Body of pancreas (tissue), 4 donors: ENCODE measurements around the gene NR1H3.

Experiments
- CTCF ChIP-seq, 7 experiments: fragments of 450-650 bp in 4 of 7; fragments of 200-600 bp in 3 of 7; sonication (generic) in 3 of 7; IDR thresholded peaks; one replicate each; pipeline ENCODE4 v1.5.1; 2016 to 2019; ENCODE audit warnings: antibody characterized with exemption in 7 of 7
- POLR2A ChIP-seq, 3 donors: fragments of 450-650 bp; IDR thresholded peaks; one replicate each; pipeline ENCODE4 v1.6.1; 2016; ENCODE audit warnings: antibody characterized with exemption in 3 of 3, mild to moderate bottlenecking in 2 of 3

- TF ChIP-seq CTCF (IDR thresholded peaks at IDR 0.05) (no peak), POLR2A (IDR thresholded peaks at IDR 0.05) (no peak)
Observed at GRCh38 chr11:47280860-47281259, 23.1 kb downstream of the NR1H3 start.
